VCaP (cell line): ENCODE data around the gene OPRL1.

Experiments
- H3K27ac ChIP-seq: fragments of 450-650 bp; 2 replicates; pipeline ENCODE4 v1.5.1; 2017
- CTCF ChIP-seq: fragments of 450-650 bp; conservative IDR thresholded peaks from 2 replicates; pipeline ENCODE4 v1.5.1; 2017; ENCODE audit warnings: mild to moderate bottlenecking, moderate library complexity

The OPRL1 gene

GRCh38 chr20:64105846-64106434 is 26.1 kb downstream of the OPRL1 start:
- H3K27ac ChIP-seq = no peak overlapping the region
- no peak for TF ChIP-seq CTCF

GRCh38 chr20:64106435-64106961 is 26.6 kb downstream of the OPRL1 start:
- no peak overlapping the region for H3K27ac ChIP-seq
- no peak for TF ChIP-seq CTCF

GRCh38 chr20:64106981-64107735 is 27.3 kb downstream of the OPRL1 start, which contains the start of gene NPBWR2:
Gene NPBWR2, minus strand, starts transcription at chr20:64107565. Its CDS starts 734 bp downstream, at chr20:64106831.
- no peak for TF ChIP-seq CTCF
- H3K27ac ChIP-seq = no peak within 1 kb of the TSS

GRCh38 chr20:64107736-64108457 is 28.0 kb downstream of the OPRL1 start:
- TF ChIP-seq CTCF = no peak
- H3K27ac ChIP-seq = no peak overlapping the region

GRCh38 chr20:64108731-64109681 is 29.1 kb downstream of the OPRL1 start:
- no peak for TF ChIP-seq CTCF
- no peak overlapping the region for H3K27ac ChIP-seq

GRCh38 chr20:64109831-64110391 is 30.0 kb downstream of the OPRL1 start:
- no peak overlapping the region for H3K27ac ChIP-seq
- TF ChIP-seq CTCF = no peak
